Measurements from ENCODE around the gene CELA2A. TPM values are rescaled to one million over a fixed set of nuclear protein-coding genes. Genes with fewer than 3 reads are reported as not detected.

CELA2A gene
- total RNA-seq, 2 experiments from 2014 or later = not detected

- TF ChIP-seq EZH2phosphoT487 (IDR thresholded peaks at IDR 0.05; ENCODE audit: borderline replicate concordance, low read depth, low read length) (no peak), CTCF (conservative IDR thresholded peaks at IDR 0.05; ENCODE audit: low read length) (no peak)
- Histone ChIP-seq H3K27ac (ENCODE audit: low read depth, low read length, poor library complexity, severe bottlenecking) (no peak overlapping the region), H2AFZ (ENCODE audit: low read length) (no peak overlapping the region), H3K4me1 (ENCODE audit: insufficient read depth, low read length, poor library complexity, severe bottlenecking) (no peaks in the 10 kb centered on the region), H3K4me2 (ENCODE audit: low read length) (no peak overlapping the region), H3K9me3 (ENCODE audit: low read length) (no peaks in the 10 kb centered on the region), H3K4me3 (ENCODE audit: low read depth, low read length, poor library complexity, severe bottlenecking) (no peak overlapping the region), H4K20me1 (ENCODE audit: insufficient read depth, low read length) (no peaks in the 10 kb centered on the region), H3K36me3 (ENCODE audit: insufficient read depth, low read length) (peaks cover 12% of the 10 kb centered on the region), H3K79me2 (ENCODE audit: insufficient read depth, low read depth, low read length) (no peaks in the 10 kb centered on the region), H3K9me2 (ENCODE audit: insufficient read depth, low read length) (no peaks in the 10 kb centered on the region)
- ChIA-PET POLR2A (no interaction called here), CTCF (ENCODE audit: unreplicated experiment) (no interaction called here)
- no TSS peak for BruUV-seq (replicated peaks)
- intact Hi-C loops (cut with micrococcal nuclease; ENCODE audit: unreplicated experiment) = no loop called here
- DNase-seq (ENCODE audit: low spot score) = no peak
Measured at GRCh38 chr1:15425521-15425920, 31.0 kb upstream of the CELA2A start.

DNA sequence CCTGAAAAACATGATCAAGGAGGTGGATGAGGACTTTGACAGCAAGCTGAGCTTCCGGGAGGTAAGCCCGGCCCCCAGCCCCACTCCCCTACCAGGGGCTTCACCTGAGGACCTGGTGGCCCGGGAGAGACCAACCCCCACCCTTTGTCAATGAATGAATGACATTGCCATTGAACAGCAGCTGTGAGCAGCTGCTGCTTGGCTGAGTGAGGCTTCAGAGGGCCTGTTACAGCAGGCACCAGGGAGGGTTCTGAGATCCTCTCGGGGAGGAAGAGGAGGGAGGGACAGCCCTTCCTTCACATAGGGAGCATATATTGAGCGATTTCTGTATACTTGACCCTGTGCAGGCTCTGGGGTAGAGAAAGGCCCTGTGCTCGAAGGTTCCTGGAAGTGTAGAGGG, 30.6 kb upstream of the CELA2A start:
- CTCF ChIA-PET (ENCODE audit: unreplicated experiment) = no interaction called here

More for the DNA sequence above, 30.6 kb upstream of the CELA2A start:
- H3K79me2 ChIP-seq (ENCODE audit: insufficient read depth, low read depth, low read length) = no peaks in the 10 kb centered on the region
- BruUV-seq (replicated peaks) = no TSS peak
- H3K4me3 ChIP-seq (ENCODE audit: low read depth, low read length, poor library complexity, severe bottlenecking) = no peak overlapping the region
- TF ChIP-seq CTCF (conservative IDR thresholded peaks at IDR 0.05; ENCODE audit: low read length) (no peak), EZH2phosphoT487 (IDR thresholded peaks at IDR 0.05; ENCODE audit: borderline replicate concordance, low read depth, low read length) (no peak)
- no peak overlapping the region for H2AFZ ChIP-seq (ENCODE audit: low read length)
- no peak overlapping the region for H3K27ac ChIP-seq (ENCODE audit: low read depth, low read length, poor library complexity, severe bottlenecking)
- no peaks in the 10 kb centered on the region for H3K4me1 ChIP-seq (ENCODE audit: insufficient read depth, low read length, poor library complexity, severe bottlenecking)
- intact Hi-C loops (cut with micrococcal nuclease; ENCODE audit: unreplicated experiment) = no loop called here
- H3K9me2 ChIP-seq (ENCODE audit: insufficient read depth, low read length) = no peaks in the 10 kb centered on the region
- no peak for DNase-seq (ENCODE audit: low spot score)
- H3K9me3 ChIP-seq (ENCODE audit: low read length) = no peaks in the 10 kb centered on the region
- H3K4me2 ChIP-seq (ENCODE audit: low read length) = no peak overlapping the region
- no peaks in the 10 kb centered on the region for H4K20me1 ChIP-seq (ENCODE audit: insufficient read depth, low read length)
- POLR2A ChIA-PET = no interaction called here
- H3K36me3 ChIP-seq (ENCODE audit: insufficient read depth, low read length) = peaks cover 11% of the 10 kb centered on the region
